K562 (cell line): ENCODE results near the gene FTSJ1. TPM values are rescaled to one million over a fixed set of nuclear protein-coding genes. Genes with fewer than 3 reads are reported as not detected.

Experiments used
- ATAC-seq: fragments of 200-7000 bp; cut with Tn5 transposase; 3 replicates; pipeline ENCODE4 v1.9.1; 2020; ENCODE audit warnings: moderate library complexity
- BruUV-seq: library from RNA; stranded (reverse); fragments of 400-500 nt; replicated peaks from 2 replicates; lab custom pipeline; 2021; lab: Mats Ljungman, UMichigan
- CTCF ChIA-PET: fragments of 300-600 bp; formaldehyde crosslinking; extraction: SDS; loops from one replicate; lab custom pipeline; 2021; ENCODE audit warnings: low intra/inter-chr PET ratio; lab: Yijun Ruan, JAX
- POLR2A ChIA-PET: fragments of 300-600, 350-650 bp; sonication (Branson Sonifier 250); formaldehyde crosslinking; extraction: SDS; loops from one replicate; lab custom pipeline; 2021; ENCODE audit warnings: antibody characterized with exemption, inconsistent platforms; lab: Yijun Ruan, JAX
- DNase-seq, 4 experiments: peaks; one replicate each; pipeline versions ENCODE4 v3.0.0 to v3.0.0-alpha.2; 2011 to 2018; ENCODE audit warnings: low spot score in 3 of 4, mixed read lengths in 3 of 4; ENCODE audit errors: extremely low read depth in 1 of 4
- FAIRE-seq: peaks from 2 replicates; lab custom pipeline; 2011; peaks lifted over from hg19 to GRCh38; lab: Jason Lieb, UNC
- H2AFZ ChIP-seq: 2 replicates; pipeline ENCODE4 v1.6.0; 2011; ENCODE audit warnings: low read depth, low read length, control low read depth, inconsistent platforms
- H3K27ac ChIP-seq: fragments of 200-600 bp; 3 replicates; pipeline ENCODE4 v1.8.0; 2011; ENCODE audit warnings: low read depth, mild to moderate bottlenecking, control low read depth, inconsistent platforms, low read length, moderate library complexity, mixed read lengths; ENCODE audit errors: extremely low read depth
- H3K27me3 ChIP-seq, 2 experiments: fragments of 300-600 bp in 1 of 2; 2 replicates in 1 of 2; 3 replicates in 1 of 2; pipeline versions ENCODE4 v1.6.0 to v1.8.0; 2011; ENCODE audit warnings: inconsistent platforms in 2 of 2, low read length in 2 of 2, mild to moderate bottlenecking in 1 of 2, mixed read lengths in 1 of 2, moderate library complexity in 1 of 2; ENCODE audit not compliant: control insufficient read depth in 2 of 2, insufficient read depth in 2 of 2
- H3K36me3 ChIP-seq: fragments of 300-600 bp; 3 replicates; pipeline ENCODE4 v1.8.0; 2011; ENCODE audit warnings: mild to moderate bottlenecking, low read length, inconsistent platforms; ENCODE audit not compliant: control insufficient read depth, insufficient read depth
- H3K4me1 ChIP-seq, 2 experiments: fragments of 200-600 bp in 1 of 2; replicated peaks in 1 of 2; 2 replicates in 1 of 2; 3 replicates in 1 of 2; pipeline versions ENCODE4 v1.5.1 to v1.8.0; 2011; ENCODE audit warnings: inconsistent platforms in 2 of 2, low read length in 2 of 2, mild to moderate bottlenecking in 1 of 2, mixed read lengths in 1 of 2, moderate library complexity in 1 of 2; ENCODE audit not compliant: control insufficient read depth in 2 of 2, insufficient read depth in 2 of 2
- H3K4me2 ChIP-seq: 2 replicates; pipeline ENCODE4 v1.6.1; 2011; ENCODE audit warnings: low read length, control low read depth, inconsistent platforms, mixed read lengths; ENCODE audit not compliant: insufficient read depth
- H3K4me3 ChIP-seq: fragments of 200-600 bp; sonication (generic), shearing (Covaris generic); 2 replicates; pipeline ENCODE4 v1.5.1; 2016; ENCODE audit warnings: control low read depth, inconsistent platforms
- H3K79me2 ChIP-seq: fragments of 200-600 bp; 3 replicates; pipeline ENCODE4 v1.8.0; 2011; ENCODE audit warnings: low read length, inconsistent platforms; ENCODE audit not compliant: control insufficient read depth, insufficient read depth
- H3K9ac ChIP-seq, 2 experiments: 2 replicates each; pipeline versions ENCODE4 v1.6.0 to v1.6.1; 2011; ENCODE audit warnings: low read depth in 2 of 2, low read length in 2 of 2, control low read depth in 1 of 2, inconsistent platforms in 1 of 2, mild to moderate bottlenecking in 1 of 2, mixed read lengths in 1 of 2; ENCODE audit not compliant: insufficient read depth in 1 of 2
- H3K9me1 ChIP-seq: one replicate; pipeline ENCODE4 v1.6.0; 2011; ENCODE audit warnings: inconsistent platforms, mild to moderate bottlenecking, low read length, moderate library complexity; ENCODE audit not compliant: control insufficient read depth, insufficient read depth
- H3K9me3 ChIP-seq: replicated peaks from 2 replicates; pipeline ENCODE4 v1.5.1; 2011; ENCODE audit warnings: low read depth, low read length, inconsistent platforms; ENCODE audit not compliant: control insufficient read depth, insufficient read depth
- H4K20me1 ChIP-seq: replicated peaks from 2 replicates; pipeline ENCODE4 v1.6.1; 2011; ENCODE audit warnings: low read length, inconsistent platforms, mixed read lengths; ENCODE audit not compliant: control insufficient read depth, insufficient read depth
- CHD4 ChIP-seq: fragments of 200-600 bp; sonication (generic); IDR thresholded peaks from 3 replicates; pipeline ENCODE4 v1.6.1; 2012; ENCODE audit warnings: low read depth, mild to moderate bottlenecking, mixed read lengths, low read length, inconsistent platforms; ENCODE audit not compliant: insufficient read depth, insufficient replicate concordance, poor library complexity, severe bottlenecking
- GATAD2B ChIP-seq: fragments of 450-650 bp; IDR thresholded peaks from 2 replicates; pipeline ENCODE4 v1.6.1; 2017; ENCODE audit warnings: mild to moderate bottlenecking, borderline replicate concordance
- POU5F1 ChIP-seq: fragments of 150-350 bp; IDR thresholded peaks from 2 replicates; pipeline ENCODE4 v1.6.1; 2014; ENCODE audit warnings: borderline replicate concordance, low read length, low read depth, mild to moderate bottlenecking; ENCODE audit not compliant: partially characterized antibody
- PPARD ChIP-seq: fragments of 250-450 bp; sonication (Bioruptor Pico); IDR thresholded peaks from 2 replicates; pipeline ENCODE4 v1.8.0; 2022; ENCODE audit warnings: inconsistent platforms, mild to moderate bottlenecking, moderate library complexity
- SMAD2 ChIP-seq: fragments of 150-350 bp; IDR thresholded peaks from 2 replicates; pipeline ENCODE4 v1.6.1; 2014; ENCODE audit warnings: low read depth, mild to moderate bottlenecking, low read length
- ZNF57 ChIP-seq: fragments of 450-650 bp; formaldehyde crosslinking; IDR thresholded peaks from 2 replicates; pipeline ENCODE4 v1.4.0; 2020; ENCODE audit warnings: mild to moderate bottlenecking, moderate library complexity
- WGBS: fragments of 100-300 bp; shearing (Covaris generic); methylation state at CpG from one replicate; pipeline ENCODE4 v1.1.6; 2016; ENCODE audit warnings: low coverage, mixed read lengths; ENCODE audit not compliant: insufficient coverage; ENCODE audit errors: missing lambda C conversion rate; 5-methylcytosine and 5-hydroxymethylcytosine counted together
- in situ Hi-C: fragments of 300-500 bp; cut with MboI; formaldehyde crosslinking; loops from 4 replicates; pipeline ENCODE4 v1.15.0; 2018; ENCODE audit warnings: inconsistent platforms, mixed read lengths
- intact Hi-C: fragments of 100-400 bp; cut with micrococcal nuclease; formaldehyde crosslinking; loops from 2 replicates; pipeline ENCODE4 v1.14.2; 2022
- polyA plus RNA-seq, 8 experiments: library from polyadenylated mRNA; depleted of rRNA in 4 of 8; stranded (reverse) in 5 of 8; unstranded in 3 of 8; fragments of >200 nt; fragmentation: Nextera tagmentation in 2 of 8; fragmentation: Illumina TruSeq in 1 of 8; extraction: Ambion mirVana in 2 of 8; extraction: Trizol in 1 of 8; gene quantifications; 2 replicates each; pipeline versions ENCODE4 v1.2.1 to v1.2.3, GENCODE V29; 2011 to 2014; ENCODE audit warnings: inconsistent platforms in 1 of 8, missing spikeins in 1 of 8
- total RNA-seq, 7 experiments: library from RNA; depleted of rRNA in 6 of 7; stranded (reverse); fragments of >200 nt in 6 of 7; fragmentation: Illumina TruSeq in 2 of 7; extraction: Trizol in 2 of 7; gene quantifications; 2 replicates each; pipeline versions ENCODE4 v1.2.1 to v1.2.3, GENCODE V29; 2011 to 2021; ENCODE audit warnings: low replicate concordance in 1 of 7

Gene FTSJ1
- total and polyA plus RNA-seq, 9 of the 15 experiments (the other 6 are each of a cell fraction or from before 2014, with no cell fraction given): 12.2 to 95.6 (median 71.6) TPM

DNA sequence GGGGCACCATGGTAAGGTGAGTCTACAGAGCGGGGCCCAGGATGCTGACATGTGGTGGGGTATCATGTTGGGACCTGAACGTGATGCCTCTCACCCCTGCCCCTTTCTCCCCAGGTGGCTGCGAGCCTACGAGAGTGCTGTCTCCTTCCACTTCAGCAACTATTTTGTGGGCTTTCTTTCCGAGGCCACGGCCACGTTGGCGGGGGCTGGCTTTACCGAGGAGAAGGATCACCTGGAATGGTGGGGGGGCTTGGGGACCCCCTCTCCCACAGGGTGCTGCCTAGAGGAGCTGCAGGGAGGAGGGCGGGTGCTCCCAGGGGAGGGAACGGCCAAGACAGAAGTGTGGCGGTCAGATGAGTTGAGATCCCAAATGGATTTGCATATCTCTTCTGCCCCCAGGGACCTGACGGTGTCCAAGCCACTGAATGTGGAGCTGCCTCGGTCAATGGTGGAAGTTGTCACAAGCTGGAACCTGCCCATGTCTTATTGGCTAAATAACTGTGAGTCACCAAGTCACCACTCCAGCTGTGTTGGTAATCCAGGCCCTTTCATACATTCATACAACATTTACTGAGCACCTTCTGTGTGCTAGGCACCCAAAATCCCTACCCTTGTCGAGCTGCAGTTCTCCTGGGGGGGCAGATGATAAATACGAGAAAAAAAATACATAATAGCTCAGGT lies 38.3 kb downstream of the FTSJ1 start:
- POLR2A ChIA-PET: interaction anchor here (0.5 kb wide), 1 partner anchor 16 kb away, joined by 4 read pairs; no protein-coding TSS in a partner anchor
- Histone ChIP-seq H3K36me3 (no peaks in the 10 kb centered on the region; the same call in 2 of the 3 replicates), H3K27ac (no peak overlapping the region), H3K27me3 (no peaks in the 10 kb centered on the region), H4K20me1 (no peaks in the 10 kb centered on the region), H2AFZ (no peak overlapping the region), H3K4me1 (peaks cover 17 to 37% of the 10 kb centered on the region in 2 experiments; a peak in 4 of 5 replicates), H3K4me2 (no peak overlapping the region), H3K9me3 (no peaks in the 10 kb centered on the region), H3K79me2 (no peaks in the 10 kb centered on the region), H3K9ac (peak overlapping the region in 1 of 2 experiments; percentile 78; a peak in 1 of 4 replicates), H3K4me3 (no peak overlapping the region), H3K9me1 (peaks cover 4% of the 10 kb centered on the region)
- ATAC-seq (no peak), FAIRE-seq (no peak), DNase-seq (no peak)
- in situ Hi-C loops: no loop called here
- intact Hi-C loops: no loop called here
- CTCF ChIA-PET: interaction anchor here (0.7 kb wide), 1 partner anchor 777 kb away, joined by 3 read pairs; no protein-coding TSS in a partner anchor
- BruUV-seq: no TSS peak
- TF ChIP-seq ZNF57: no peak
- no peak for TF ChIP-seq CHD4
- TF ChIP-seq GATAD2B: no peak
- no peak for TF ChIP-seq PPARD (CRISPR knock-in tag)
- TF ChIP-seq POU5F1: no peak
- TF ChIP-seq SMAD2: no peak
- WGBS: 60% methylated on average over 5 of the region's 16 CpGs
